Stimulated activated CD4-positive, alpha-beta T cell treated with anti-CD3 and anti-CD28 coated beads, Interleukin-1b, Interleukin-23, amount 100 ng/mL, for 48 hours (primary cell): Measurements from ENCODE around the gene SBNO1.

Source experiments
- DNase-seq: peaks from one replicate; pipeline ENCODE4 v3.0.0-alpha.2; 2020

Gene SBNO1

DNA sequence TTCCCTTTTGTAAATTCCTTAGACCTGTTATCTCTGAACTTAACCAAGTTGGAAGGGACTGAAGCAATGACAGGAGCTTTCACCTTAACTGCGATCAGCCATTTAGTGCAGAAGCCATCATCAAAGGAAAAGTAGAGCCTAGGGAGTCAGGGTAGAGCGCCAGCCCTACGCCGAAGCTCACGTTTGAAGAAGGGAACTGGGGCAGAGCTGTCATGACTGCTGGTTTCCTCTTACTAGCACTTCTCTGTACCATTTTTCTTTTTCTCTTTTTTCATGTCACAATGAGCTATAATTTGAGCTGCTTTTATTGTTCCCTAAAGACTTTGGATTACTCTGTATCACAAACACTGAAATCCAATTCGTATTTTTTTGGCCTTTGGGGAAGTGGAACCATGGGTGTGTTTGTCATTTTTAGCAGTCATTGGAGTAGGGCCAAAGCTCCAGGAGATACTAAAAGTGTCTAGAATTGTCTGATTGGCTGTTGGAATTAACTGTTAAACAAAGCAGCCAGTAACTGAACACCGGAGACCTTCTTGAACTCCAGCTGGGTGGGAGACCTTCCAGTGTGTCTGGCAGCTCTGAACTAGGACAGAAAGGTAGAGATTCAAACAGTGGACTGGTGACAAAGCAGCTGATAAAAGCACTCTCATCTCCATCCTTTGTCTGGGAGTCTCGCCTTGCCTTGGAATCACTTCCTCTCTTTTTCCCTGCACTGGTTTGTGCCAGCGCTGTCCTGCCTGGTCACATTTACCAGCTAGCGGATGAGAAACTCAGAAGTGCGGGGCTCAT, 122.3 kb downstream of the SBNO1 start:
- no peak for DNase-seq
